GM23248 (cell line): ENCODE measurements around the gene KCNC1. TPM values are rescaled to one million over a fixed set of nuclear protein-coding genes. Genes with fewer than 3 reads are reported as not detected.

Experiments used
- DNase-seq: peaks from one replicate; pipeline ENCODE4 v3.0.0-alpha.2; 2015
- H2AFZ ChIP-seq: fragments of 200-600 bp; sonication (generic); 2 replicates; pipeline ENCODE4 v1.6.1; 2016; ENCODE audit warnings: antibody characterized with exemption
- H3F3A ChIP-seq: fragments of 200-600 bp; sonication (generic); 2 replicates; pipeline ENCODE4 v1.6.1; 2016; ENCODE audit warnings: mild to moderate bottlenecking, antibody characterized with exemption, mixed run types; ENCODE audit not compliant: insufficient read depth
- H3K27ac ChIP-seq: fragments of 200-600 bp; sonication (generic); 2 replicates; pipeline ENCODE4 v1.5.1; 2016; ENCODE audit warnings: mild to moderate bottlenecking
- H3K27me3 ChIP-seq: fragments of 200-600 bp; sonication (generic); replicated peaks from 2 replicates; pipeline ENCODE4 v1.6.1; 2016; ENCODE audit warnings: mild to moderate bottlenecking; ENCODE audit not compliant: insufficient read depth
- H3K36me3 ChIP-seq: fragments of 200-600 bp; sonication (generic); 2 replicates; pipeline ENCODE4 v1.6.1; 2016; ENCODE audit warnings: low read depth, mild to moderate bottlenecking
- H3K4me1 ChIP-seq: fragments of 200-600 bp; sonication (generic); 2 replicates; pipeline ENCODE4 v1.6.1; 2016; ENCODE audit warnings: mild to moderate bottlenecking; ENCODE audit not compliant: insufficient read depth
- H3K4me2 ChIP-seq: fragments of 200-600 bp; sonication (generic); one replicate; pipeline ENCODE4 v1.6.1; 2016; ENCODE audit warnings: mild to moderate bottlenecking; ENCODE audit not compliant: unreplicated experiment
- H3K4me3 ChIP-seq: fragments of 200-600 bp; sonication (generic); 2 replicates; pipeline ENCODE4 v1.5.1; 2016; ENCODE audit warnings: mild to moderate bottlenecking
- H3K79me2 ChIP-seq: fragments of 200-600 bp; sonication (generic); 2 replicates; pipeline ENCODE4 v1.6.1; 2016; ENCODE audit warnings: mild to moderate bottlenecking; ENCODE audit not compliant: insufficient read depth
- H3K9ac ChIP-seq: fragments of 200-600 bp; sonication (generic); 2 replicates; pipeline ENCODE4 v1.6.1; 2016; ENCODE audit warnings: mild to moderate bottlenecking
- H3K9me2 ChIP-seq: fragments of 200-600 bp; sonication (generic); 2 replicates; pipeline ENCODE4 v1.6.1; 2016; ENCODE audit warnings: mixed run types, mild to moderate bottlenecking, moderate library complexity; ENCODE audit not compliant: insufficient read depth
- H3K9me3 ChIP-seq: fragments of 200-600 bp; sonication (generic); one replicate; pipeline ENCODE4 v1.6.1; 2017; ENCODE audit warnings: low read depth
- H4K20me1 ChIP-seq: fragments of 200-600 bp; sonication (generic); 2 replicates; pipeline ENCODE4 v1.6.0; 2016; ENCODE audit not compliant: insufficient read depth
- EZH2 ChIP-seq: fragments of 200-600 bp; sonication (generic); IDR thresholded peaks from 2 replicates; pipeline ENCODE4 v1.6.1; 2018; ENCODE audit warnings: antibody characterized with exemption, mild to moderate bottlenecking; ENCODE audit not compliant: insufficient read depth, poor library complexity, severe bottlenecking
- EZH2phosphoT487 ChIP-seq: fragments of 200-600 bp; sonication (generic); IDR thresholded peaks from 2 replicates; pipeline ENCODE4 v1.6.1; 2018; ENCODE audit warnings: antibody characterized with exemption, moderate library complexity, mild to moderate bottlenecking, low read depth; ENCODE audit not compliant: insufficient read depth
- WGBS, 2 experiments: methylation state at CpG; one replicate each; pipeline ENCODE4 v1.1.6; 2015 to 2017; ENCODE audit warnings: low lambda C conversion rate in 2 of 2, low coverage in 1 of 2; ENCODE audit errors: missing lambda C conversion rate in 2 of 2; 5-methylcytosine and 5-hydroxymethylcytosine counted together
- in situ Hi-C: fragments of 300-500 bp; cut with MboI; formaldehyde crosslinking; loops from 2 replicates; pipeline ENCODE4 v1.15.0; 2020
- polyA plus RNA-seq: library from polyadenylated mRNA; unstranded; fragments of >200 nt; fragmentation: Nextera tagmentation; extraction: Ambion mirVana; gene quantifications from 2 replicates; pipeline ENCODE4 v1.2.1, GENCODE V29; 2016
- total RNA-seq: library from RNA; depleted of rRNA; stranded (reverse); fragments of >200 nt; shearing (Covaris generic); gene quantifications from 2 replicates; pipeline ENCODE4 v1.2.3, GENCODE V29; 2014

The KCNC1 gene
- total and polyA plus RNA-seq, 2 experiments from 2014 or later, result not detected

GRCh38 chr11:17779861-17780594 is 45.4 kb downstream of the KCNC1 start:
- H3K4me1 ChIP-seq, result no peaks in the 10 kb centered on the region

DNA sequence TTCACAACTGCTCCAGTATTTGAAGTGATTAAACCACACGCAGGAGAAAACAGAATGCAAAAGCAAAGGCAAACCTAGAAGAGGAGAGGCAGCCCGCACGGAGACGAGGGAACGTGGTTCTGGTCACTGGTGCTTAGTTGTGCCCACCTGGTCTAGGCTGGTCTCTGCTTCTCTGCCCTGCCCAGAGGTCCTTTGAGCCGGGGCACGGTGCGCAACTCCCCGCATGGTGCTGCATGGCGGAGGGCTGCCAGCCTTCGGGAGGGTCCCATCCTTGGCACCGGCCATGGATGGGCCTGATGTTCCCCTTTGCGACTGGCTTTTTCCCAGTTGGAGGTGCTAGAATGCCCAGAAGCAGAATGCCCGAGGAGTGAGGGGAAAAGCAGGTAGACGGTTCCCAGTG is 46.1 kb downstream of the KCNC1 start:
- no peak overlapping the region for H3K9ac ChIP-seq
- 66 to 83% methylated on average over 15 of the region's 15 CpGs for WGBS, 2 experiments
- no peaks in the 10 kb centered on the region for H3K9me3 ChIP-seq
- no peaks in the 10 kb centered on the region for H3K4me1 ChIP-seq
- no peak for DNase-seq
- no peak overlapping the region for H2AFZ ChIP-seq
- no peaks in the 10 kb centered on the region for H4K20me1 ChIP-seq
- no peaks in the 10 kb centered on the region for H3K79me2 ChIP-seq
- no peak overlapping the region for H3K4me2 ChIP-seq
- in situ Hi-C loops, result no loop called here
- no peak overlapping the region for H3K27ac ChIP-seq
- no peak overlapping the region for H3K4me3 ChIP-seq
- H3F3A ChIP-seq, result no peaks in the 10 kb centered on the region
- no peaks in the 10 kb centered on the region for H3K36me3 ChIP-seq
- H3K27me3 ChIP-seq, result no peaks in the 10 kb centered on the region; the same call in 1 of the 2 replicates
- TF ChIP-seq EZH2 (no peak), EZH2phosphoT487 (no peak)
- no peaks in the 10 kb centered on the region for H3K9me2 ChIP-seq

More at GRCh38 chr11:17779861-17780594, 45.4 kb downstream of the KCNC1 start:
- H4K20me1 ChIP-seq, result no peaks in the 10 kb centered on the region
- DNase-seq, result no peak
- WGBS, 2 experiments, result 67 to 73% methylated on average over 14 of the region's 14 CpGs
- H3F3A ChIP-seq, result no peaks in the 10 kb centered on the region
- H3K79me2 ChIP-seq, result no peaks in the 10 kb centered on the region
- in situ Hi-C loops, result no loop called here
- no peaks in the 10 kb centered on the region for H3K9me2 ChIP-seq
- H3K27ac ChIP-seq, result no peak overlapping the region
- H3K4me3 ChIP-seq, result no peak overlapping the region
- H3K9me3 ChIP-seq, result no peaks in the 10 kb centered on the region
- no peak overlapping the region for H3K9ac ChIP-seq
- H3K27me3 ChIP-seq, result no peaks in the 10 kb centered on the region; the same call in 1 of the 2 replicates
- H2AFZ ChIP-seq, result no peak overlapping the region
- H3K4me2 ChIP-seq, result no peak overlapping the region
- no peak for TF ChIP-seq EZH2
- no peaks in the 10 kb centered on the region for H3K36me3 ChIP-seq

GRCh38 chr11:17781221-17781620 is 46.6 kb downstream of the KCNC1 start:
- TF ChIP-seq EZH2 (no peak), EZH2phosphoT487 (no peak)
- no peaks in the 10 kb centered on the region for H3K9me2 ChIP-seq
- no peaks in the 10 kb centered on the region for H3K79me2 ChIP-seq
- H3K9me3 ChIP-seq, result no peaks in the 10 kb centered on the region
- no peak overlapping the region for H2AFZ ChIP-seq
- H3K4me2 ChIP-seq, result no peak overlapping the region
- no peak overlapping the region for H3K4me3 ChIP-seq
- H3K27me3 ChIP-seq, result no peaks in the 10 kb centered on the region; the same call in 1 of the 2 replicates
- H3K36me3 ChIP-seq, result no peaks in the 10 kb centered on the region
- in situ Hi-C loops, result no loop called here
- no peak overlapping the region for H3K27ac ChIP-seq
- H3F3A ChIP-seq, result no peaks in the 10 kb centered on the region
- WGBS, 2 experiments, result 55 to 56% methylated on average over 12 of the region's 12 CpGs
- DNase-seq, result no peak
- H3K4me1 ChIP-seq, result no peaks in the 10 kb centered on the region
- no peaks in the 10 kb centered on the region for H4K20me1 ChIP-seq
- H3K9ac ChIP-seq, result no peak overlapping the region

DNA sequence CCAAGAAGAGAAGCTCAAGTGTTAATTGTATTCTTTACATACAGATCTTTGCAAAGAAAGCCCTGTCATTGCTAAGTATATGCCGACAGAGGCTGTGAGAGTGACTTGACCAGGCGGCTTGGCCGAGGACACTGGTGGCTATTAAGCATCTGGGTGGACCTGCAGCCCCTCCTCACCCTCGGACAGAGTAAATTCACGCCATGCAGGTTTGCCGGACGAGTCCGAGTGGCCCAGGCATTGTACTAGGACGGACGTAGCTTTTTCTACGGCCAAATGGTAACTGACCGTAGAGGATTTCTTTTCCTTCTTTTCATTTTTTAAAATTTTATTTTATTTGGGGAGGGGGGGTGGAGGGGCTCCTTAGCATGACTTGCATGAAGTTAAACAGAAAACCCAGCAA is 47.0 kb downstream of the KCNC1 start:
- no peak for TF ChIP-seq EZH2phosphoT487
- no peak for TF ChIP-seq EZH2
- Histone ChIP-seq H3K9me2 (no peaks in the 10 kb centered on the region), H3K27ac (no peak overlapping the region), H3F3A (no peaks in the 10 kb centered on the region), H3K4me2 (no peak overlapping the region), H3K4me3 (no peak overlapping the region), H4K20me1 (no peaks in the 10 kb centered on the region), H3K79me2 (no peaks in the 10 kb centered on the region), H3K4me1 (peaks cover 4% of the 10 kb centered on the region), H3K9ac (no peak overlapping the region), H3K27me3 (no peaks in the 10 kb centered on the region; the same call in 1 of the 2 replicates), H2AFZ (no peak overlapping the region), H3K36me3 (no peaks in the 10 kb centered on the region), H3K9me3 (no peaks in the 10 kb centered on the region)
- 74 to 82% methylated on average over 12 of the region's 12 CpGs for WGBS, 2 experiments
- in situ Hi-C loops, result no loop called here
- no peak for DNase-seq
